Right lobe of liver (tissue), 4 donors: ENCODE data around the gene NPW.

Experiments used
- POLR2A ChIP-seq: fragments of 450-650 bp; IDR thresholded peaks from one replicate; pipeline ENCODE4 v1.6.1; 2017; ENCODE audit warnings: antibody characterized with exemption, mild to moderate bottlenecking
- TF ChIP-seq, protein P1 (sequence below), 4 donors: fragments of 200-600 bp in 3 of 4; fragments of 450-650 bp in 1 of 4; IDR thresholded peaks; one replicate each; pipeline versions ENCODE4 v1.5.1 to v1.8.0; 2016 to 2022; ENCODE audit warnings: antibody characterized with exemption in 4 of 4, mild to moderate bottlenecking in 2 of 4
- donor health status: DM: no; HTN: no; CAD: no.
- donor health status: DM: no; HTN: no; CAD: no.
- donor health status: DM: no; HTN: yes; CAD: no.

DNA sequence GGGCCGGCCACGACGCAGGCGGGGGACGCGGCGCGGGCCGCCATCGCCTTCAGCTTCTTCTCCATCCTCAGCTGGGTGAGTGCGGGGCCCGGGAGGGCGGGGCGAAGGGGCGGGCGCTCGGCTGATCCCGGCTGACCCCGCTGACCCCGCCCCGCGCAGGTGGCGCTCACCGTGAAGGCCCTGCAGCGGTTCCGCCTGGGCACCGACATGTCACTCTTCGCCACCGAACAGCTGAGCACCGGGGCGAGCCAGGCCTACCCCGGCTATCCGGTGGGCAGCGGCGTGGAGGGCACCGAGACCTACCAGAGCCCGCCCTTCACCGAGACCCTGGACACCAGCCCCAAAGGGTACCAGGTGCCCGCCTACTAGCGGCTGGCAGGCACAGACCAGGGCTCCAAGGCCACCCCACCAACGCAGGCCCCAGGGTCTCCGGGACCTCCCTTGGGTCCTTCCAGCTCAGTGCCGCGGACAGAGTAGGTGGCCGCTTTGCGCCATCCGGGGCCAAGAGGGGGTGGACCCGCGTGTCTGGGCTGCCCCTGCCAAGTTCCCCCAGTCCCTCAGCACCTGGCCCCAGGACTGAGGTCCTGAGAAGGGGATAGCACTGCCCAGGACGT, 26.8 kb upstream of the NPW start:
- TF ChIP-seq, protein P1, sequence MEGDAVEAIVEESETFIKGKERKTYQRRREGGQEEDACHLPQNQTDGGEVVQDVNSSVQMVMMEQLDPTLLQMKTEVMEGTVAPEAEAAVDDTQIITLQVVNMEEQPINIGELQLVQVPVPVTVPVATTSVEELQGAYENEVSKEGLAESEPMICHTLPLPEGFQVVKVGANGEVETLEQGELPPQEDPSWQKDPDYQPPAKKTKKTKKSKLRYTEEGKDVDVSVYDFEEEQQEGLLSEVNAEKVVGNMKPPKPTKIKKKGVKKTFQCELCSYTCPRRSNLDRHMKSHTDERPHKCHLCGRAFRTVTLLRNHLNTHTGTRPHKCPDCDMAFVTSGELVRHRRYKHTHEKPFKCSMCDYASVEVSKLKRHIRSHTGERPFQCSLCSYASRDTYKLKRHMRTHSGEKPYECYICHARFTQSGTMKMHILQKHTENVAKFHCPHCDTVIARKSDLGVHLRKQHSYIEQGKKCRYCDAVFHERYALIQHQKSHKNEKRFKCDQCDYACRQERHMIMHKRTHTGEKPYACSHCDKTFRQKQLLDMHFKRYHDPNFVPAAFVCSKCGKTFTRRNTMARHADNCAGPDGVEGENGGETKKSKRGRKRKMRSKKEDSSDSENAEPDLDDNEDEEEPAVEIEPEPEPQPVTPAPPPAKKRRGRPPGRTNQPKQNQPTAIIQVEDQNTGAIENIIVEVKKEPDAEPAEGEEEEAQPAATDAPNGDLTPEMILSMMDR (IDR thresholded peaks at IDR 0.05) = no peak
- TF ChIP-seq POLR2A = no peak
